GM18499 (cell line): Measurements from ENCODE around the gene ZNF382.
"Not testable (repeated sequence)": the region's sequence is repeated elsewhere in the genome, so short reads cannot be mapped to it uniquely, and the experiment has no call there.

Experiments used
- ATAC-seq: cut with Tn5 transposase; IDR thresholded peaks from one replicate; pipeline ENCODE4 v1.9.1; 2021; ENCODE audit warnings: moderate number of reproducible peaks; ENCODE audit not compliant: insufficient read depth, unreplicated experiment

The ZNF382 gene

DNA sequence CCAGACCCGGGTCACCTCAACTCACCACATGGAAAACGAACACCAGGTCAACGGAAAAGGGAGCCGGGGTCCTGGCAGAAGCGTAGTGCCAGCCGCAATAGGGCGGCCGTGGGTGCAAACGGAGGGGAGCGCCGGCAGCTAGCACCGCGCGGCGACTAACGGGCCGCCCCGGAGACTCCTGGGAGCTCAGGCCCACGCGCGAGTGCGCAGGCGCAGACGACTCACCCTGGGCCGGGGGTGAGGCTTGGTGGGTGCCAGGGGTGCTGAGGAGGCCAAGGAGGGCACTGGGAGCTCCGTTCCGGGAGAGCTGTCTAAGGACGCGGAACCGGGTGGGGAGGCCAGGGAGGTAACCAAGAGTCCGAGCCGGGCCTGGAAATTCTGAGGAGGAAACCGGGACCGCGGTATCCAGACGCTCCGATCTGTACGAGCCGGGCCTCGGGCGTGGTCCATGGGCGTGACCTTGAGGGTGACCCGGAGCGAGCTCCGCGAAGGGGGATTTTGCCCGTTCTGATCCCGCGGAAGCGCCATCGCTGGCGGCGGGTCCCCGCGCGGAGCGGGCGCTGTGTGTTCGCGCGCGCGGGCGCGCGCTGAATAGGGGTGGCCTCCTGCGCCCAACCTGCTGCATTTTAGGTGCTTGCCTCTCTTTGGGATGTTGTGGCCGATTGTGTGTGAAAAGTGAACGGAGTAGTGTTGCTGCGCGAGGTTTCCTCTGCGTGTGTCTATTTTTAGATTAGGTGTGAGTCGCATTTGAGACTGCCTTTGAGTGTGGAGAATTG lies at the start of gene ZNF382:
Gene ZNF382 (plus strand): TSS at position 213 of the 776 bp plus-strand sequence. CDS start 4,602 bp downstream, outside the sequence.
- no peak for ATAC-seq

DNA sequence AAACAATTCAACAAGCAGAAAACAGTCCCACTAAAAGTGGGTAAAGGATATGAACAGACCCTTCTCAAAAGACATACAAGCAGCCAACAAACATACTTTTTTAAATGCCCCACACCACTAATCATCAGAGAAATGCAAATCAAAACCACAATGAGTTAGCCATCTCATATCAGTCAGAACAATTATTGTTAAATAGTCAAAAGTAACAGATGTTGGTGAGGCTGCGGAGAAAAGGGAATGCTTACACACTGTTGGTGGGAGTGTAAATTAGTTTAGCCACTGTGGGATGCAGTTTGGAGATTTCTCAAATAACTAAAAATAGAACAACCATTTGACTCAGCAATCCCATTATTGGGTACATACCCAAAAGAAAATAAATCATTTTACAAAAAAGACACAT lies 40.7 kb upstream of the ZNF382 start:
- no peak for ATAC-seq

DNA sequence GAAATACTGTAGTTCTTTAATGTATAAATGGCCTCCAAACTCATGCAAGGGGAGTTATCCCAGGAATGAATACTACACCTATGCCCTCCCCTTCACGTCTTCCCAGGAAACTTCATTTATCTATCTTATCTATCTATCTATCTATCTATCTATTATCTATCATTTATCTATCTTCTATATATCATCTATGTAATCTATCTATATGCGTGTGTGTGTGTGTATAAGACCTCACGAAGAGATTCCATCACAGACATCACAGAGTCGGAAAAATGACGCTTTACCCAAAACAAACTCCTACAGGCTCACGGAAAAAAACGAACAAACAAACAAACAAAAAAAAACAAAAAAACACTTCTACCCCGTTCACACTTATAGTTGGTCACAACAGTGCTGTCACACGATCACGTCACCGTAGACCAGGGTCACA lies 32.5 kb upstream of the ZNF382 start:
- no peak for ATAC-seq

DNA sequence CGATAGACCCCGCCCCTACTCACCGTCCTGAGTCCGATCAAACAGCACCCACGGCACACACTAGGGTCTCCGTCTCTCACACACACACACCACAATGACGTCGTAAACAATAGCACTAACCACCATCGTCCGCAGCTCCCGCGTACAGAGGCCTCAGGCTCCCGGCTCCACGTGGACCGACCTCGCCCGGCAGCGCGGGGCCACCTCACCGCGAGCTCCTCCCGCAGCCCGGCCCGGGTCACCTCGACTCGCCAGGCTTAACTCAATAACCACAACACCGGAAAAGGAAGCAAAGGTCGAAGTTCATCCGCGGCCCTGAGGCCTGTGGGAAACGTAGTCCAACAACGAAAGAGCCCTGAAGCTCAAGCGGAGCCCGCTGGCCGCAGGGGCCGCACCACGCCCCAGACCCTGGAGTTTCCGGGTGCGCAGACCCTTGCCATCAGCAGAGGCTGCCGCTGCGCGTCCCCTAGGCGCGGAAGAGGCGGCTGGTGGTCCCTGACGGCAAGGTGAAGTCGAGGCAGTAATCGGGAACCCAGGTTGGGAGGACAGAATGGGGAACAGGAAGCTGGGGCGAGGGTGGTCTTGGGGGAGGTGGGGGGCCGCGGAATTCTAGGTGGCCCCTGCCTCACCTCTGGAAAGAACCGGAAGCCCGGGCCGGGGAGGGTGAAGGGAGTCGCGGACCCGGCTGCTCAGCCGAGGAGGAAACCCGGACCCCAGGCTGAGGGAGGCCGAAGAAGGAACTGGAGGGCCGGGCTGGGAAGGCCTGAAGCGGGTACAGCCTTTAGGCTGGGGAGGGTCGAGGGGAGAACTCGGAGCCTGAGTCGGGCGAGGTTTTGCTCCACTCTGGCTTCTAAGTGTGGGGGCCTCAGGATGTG lies 31.9 kb upstream of the ZNF382 start, which contains the start of gene ZNF529:
Gene ZNF529 (minus strand): TSS at position 273 of the 875 bp plus-strand sequence. CDS start 946 bp downstream, outside the sequence.
- peak; percentile 61 for ATAC-seq

DNA sequence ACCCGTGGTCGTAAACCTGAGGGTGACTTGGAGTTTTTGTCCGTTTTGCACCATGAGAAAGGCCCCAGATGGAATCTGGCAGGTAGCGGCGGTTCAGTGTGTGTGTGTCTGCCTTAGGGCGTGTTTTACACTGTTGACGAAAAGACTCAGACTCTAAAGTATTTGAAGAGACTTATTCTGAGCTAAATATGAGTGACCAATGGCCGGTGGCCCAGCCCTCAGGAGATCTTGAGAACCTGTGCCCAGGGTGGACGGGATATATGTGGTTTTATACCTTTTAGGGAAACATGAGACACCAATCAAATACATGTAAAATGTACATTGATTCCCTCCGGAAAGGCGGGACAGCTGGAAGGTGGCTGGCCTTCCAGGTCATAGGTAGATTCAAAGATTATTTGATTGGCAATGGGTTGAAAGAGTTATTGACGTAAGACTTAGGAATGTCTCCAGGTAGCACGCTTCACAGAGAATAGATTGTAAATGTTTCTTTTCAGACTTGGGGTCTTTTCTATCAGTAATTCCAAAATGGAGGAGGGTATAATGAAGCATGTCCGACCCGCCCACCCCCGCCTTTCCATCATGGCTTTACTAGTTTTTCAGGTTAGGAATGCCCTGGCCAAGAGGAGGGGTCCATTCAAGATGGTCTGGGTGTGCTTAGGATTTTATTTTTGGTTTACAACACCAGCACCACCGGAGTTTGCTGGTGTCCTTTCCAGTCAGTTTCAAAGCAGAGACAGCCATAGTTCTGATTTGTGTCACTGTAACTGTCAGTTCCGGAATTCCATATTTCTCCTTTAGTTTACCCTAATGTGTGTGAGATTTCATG lies 31.0 kb upstream of the ZNF382 start:
- ATAC-seq, result no peak

DNA sequence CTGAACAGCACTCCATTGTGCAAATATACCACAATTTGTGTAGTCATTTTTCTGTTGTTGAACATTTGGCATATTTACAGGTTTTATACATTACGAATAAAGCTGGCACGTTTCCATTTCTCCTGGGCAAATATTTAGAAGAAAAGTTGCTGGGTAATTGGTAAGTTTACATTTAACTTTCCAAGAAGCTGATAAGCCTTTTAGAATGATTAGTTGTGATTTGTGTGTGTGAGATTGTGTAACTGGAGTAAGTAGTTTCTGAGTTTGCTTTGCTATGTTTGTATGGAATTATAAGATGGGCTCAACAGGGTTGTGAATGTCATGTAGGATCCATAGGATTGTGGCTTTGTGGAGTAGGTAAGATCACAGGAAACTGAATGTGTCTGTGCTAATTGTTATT lies 30.4 kb upstream of the ZNF382 start:
- ATAC-seq, result no peak

DNA sequence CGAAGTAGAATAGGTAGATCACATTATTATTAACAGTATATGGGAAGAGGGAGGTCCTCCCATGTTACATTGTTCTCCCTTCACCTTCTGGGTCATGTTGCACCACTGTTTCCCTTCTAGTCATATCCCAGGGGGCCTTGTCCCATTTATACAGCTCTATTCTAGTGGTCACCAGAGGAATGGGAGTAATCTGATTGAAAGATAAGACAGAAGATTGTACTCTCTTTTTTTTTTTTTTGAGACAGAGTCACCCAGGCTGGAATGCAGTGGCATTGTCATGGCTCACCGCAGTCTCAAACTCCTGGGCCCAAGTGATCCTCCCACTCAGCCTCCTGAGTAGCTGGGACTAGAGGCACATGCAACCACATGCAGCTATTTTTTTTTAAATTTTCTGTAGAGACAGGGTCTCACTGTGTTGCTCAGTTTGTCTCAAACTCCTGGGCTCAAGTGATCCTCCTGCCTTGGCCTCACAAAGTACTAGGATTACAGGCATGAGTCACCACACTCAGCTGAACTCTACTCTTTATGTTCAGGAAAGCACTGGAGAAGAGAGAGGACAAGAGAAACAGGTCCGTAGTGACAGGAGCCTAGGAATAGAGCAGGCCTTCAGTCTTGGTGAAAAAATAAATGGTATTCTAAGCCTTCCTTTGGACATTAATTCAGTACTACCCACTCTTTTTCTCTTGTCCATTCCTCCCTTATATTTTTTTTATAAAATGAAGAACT lies 27.7 kb upstream of the ZNF382 start:
- ATAC-seq, result no peak

DNA sequence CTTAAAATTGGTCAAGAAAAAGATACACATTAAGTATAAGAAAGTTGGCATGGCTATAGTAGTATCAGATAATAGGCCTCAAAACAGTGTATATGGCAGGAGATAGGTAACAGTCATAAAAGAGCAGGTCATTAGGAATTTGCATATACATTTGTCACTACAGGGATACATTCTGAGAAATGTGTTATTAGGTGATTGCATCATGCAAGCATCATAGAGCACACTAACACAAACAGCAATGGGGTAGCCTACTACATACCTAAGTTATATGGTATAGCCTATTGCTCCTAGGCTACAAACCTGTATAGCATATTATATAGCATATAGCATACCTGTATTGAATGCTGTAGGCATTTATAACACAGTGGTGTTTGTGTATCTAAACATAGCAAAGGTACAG lies 25.9 kb upstream of the ZNF382 start:
- ATAC-seq, result no peak

DNA sequence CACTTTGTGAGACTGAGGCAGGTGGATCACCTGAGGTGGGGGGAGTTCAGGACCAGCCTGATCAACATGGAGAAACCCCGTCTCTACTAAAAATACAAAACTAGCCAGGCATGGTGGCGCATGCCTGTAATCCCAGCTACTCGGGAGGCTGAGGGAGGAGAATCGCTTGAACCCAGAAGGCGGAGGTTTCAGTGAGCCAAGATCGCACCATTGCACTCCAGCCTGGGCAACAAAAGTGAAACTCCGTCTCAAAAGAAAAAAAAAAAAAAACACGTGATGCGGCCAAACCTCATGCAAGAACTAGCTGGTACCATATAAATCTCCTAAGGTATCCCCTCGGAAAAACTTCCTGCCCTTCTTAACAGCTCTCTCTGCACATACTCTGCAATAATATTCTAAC lies 2.4 kb upstream of the ZNF382 start:
- not testable (repeated sequence) for ATAC-seq

DNA sequence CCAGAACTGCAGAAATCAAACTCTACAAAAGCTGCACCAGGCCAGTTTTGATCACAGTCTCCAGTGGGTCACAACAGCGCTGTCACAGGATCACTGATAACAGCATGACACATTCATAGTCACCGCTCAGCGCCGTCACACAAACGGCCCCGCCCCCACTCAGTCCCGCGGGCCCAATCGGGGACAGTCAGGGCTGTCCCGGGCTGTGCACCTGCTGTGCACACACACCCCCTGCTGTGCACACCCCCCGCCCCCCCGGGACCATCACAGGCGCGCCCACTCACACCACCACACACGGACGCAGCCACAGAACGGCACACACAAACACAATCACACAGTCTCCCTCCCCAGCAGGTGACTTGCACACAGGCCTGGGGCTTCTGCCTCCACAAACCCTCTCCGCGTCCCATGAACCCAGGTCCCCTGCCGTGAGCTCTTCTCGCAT lies 435 bp upstream of the ZNF382 start:
- ATAC-seq, result peak; percentile 50

DNA sequence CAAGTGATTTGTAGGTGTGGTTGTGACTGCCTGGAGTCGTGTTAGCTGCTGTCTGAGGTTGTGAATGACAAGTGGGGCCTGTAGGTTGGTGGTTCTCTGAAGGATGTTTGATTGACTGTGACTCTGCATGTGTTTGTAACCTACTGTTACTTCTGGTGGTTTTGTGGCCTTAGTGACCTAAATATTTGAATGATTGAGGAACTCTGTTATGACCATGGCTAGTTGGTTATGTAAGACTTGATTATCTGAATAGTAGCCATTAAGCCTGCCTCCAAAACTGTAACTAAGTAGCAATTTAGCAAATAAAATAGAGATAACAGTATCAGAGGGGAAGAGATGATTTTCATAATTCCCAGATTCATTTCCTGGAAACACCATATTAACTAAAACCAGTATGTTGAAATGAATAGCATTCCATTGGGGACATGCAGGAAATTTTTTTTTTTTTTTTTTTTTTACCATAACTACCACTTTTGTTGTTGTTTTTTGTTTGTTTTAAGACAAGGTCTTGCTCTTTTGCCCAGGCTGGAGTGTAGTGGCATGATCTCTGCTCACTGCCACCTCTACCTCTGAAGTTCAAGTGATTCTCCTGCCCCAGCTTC lies 865 bp downstream of the ZNF382 start:
- ATAC-seq, result no peak

DNA sequence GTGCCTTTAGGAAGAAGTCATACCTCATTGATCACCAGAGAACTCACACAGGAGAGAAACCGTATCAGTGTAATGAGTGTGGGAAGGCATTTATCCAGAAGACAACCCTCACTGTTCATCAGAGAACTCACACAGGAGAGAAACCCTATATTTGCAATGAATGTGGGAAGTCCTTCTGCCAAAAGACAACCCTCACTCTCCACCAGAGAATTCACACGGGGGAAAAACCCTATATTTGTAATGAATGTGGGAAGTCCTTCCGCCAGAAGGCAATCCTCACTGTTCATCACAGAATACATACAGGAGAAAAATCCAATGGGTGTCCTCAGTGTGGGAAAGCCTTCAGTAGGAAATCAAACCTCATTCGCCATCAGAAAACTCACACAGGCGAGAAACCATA lies 21.9 kb downstream of the ZNF382 start:
- ATAC-seq, result no peak

DNA sequence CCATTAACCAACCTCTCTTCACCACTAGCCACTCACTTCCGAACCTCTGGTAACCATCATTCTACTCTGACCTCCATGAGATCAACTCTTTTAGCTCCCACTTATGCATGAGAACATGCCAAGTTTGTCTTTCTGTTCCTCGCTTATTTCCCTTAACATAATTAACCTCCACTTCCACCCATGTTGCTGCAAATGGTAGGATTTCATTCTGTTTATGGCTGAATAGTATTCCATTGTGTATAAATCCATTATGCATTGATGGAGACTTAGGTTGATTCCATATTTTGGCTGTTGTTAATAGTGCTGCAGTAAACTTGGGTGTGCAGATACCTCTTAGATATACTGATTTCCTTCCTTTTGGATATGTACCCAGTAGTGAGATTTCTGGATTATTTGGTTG lies 30.2 kb downstream of the ZNF382 start:
- ATAC-seq, result no peak

DNA sequence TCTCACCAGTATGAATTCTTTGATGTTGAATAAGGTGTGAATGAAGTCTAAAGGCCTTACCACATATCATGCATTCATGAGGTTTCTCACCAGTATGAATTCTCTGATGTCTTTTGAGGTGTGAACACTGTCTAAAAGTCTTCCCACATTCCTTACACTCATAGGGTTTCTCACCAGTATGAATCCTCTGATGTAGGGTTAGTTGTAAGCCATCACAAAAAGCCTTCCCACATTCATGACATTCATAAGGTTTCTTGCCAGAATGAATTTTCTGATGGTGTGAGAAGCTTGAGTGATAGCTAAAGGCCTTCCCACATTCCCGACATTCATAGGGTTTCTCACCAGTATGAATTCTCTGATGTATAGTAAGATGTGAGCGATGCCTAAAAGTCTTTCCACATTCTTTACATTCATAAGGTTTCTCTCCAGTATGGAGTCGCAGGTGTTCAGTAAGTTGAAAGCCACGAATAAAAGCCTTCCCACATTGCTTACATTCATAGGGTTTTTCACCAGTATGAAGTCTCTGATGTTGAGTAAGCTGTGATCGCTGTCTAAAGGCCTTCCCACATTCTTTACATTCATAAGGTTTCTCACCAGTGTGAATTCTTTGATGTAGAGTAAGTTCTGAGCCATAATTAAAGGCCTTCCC lies 33.9 kb downstream of the ZNF382 start:
- no peak for ATAC-seq

DNA sequence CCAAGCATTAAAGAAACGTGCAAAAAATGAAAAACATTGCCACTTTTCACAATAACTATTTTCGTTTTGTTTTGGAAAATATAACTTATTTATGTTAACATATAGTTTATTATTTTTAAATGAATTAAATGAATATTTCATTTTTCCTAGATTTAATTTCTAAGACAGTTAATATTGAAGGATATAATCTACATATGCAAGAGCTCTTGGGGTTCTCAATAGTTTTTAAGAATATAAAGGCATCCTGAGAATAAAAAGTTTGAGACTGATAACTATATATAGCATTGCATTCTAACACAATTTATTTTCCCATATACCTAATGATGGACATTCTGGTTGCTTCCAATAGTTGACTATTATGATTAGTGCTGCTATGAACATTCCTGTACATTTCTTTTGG lies 41.6 kb downstream of the ZNF382 start:
- no peak for ATAC-seq

DNA sequence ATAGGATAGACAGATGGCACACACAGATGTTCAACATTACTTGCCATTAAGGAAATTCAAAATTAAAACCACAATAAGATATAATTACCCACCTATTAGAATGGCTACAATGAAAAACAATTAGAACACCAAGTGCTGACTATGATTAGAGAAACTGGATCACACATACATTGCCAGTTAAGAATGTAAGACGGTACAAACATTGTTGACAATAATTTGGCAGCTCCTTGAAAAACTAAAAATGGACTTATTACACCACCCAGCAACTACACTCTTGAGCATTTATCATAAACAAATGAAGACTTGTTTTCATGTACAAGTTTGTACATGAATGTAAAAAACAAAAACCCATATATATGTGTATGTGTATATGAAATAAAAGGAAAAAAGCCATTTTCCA lies 47.8 kb downstream of the ZNF382 start:
- no peak for ATAC-seq

DNA sequence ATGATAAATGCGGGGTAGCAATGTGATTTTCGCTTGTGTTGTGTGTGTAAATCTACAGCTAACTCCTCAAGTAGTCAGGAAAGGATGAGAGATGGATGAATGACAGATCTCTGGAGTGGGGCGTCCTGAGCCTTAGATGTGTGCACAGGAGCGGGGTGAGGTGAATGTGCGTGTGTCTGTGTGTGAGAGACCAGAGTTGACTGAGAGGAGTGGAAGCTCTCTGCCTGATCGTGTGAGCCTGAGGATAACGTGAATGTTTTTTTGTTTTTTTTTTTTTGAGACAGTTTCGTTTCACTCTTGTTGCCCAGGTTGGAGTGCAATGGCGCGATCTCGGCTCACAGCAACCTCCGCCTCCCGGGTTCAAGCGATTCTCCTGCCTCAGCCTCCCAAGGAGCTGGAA lies 60.7 kb downstream of the ZNF382 start:
- ATAC-seq, result no peak

DNA sequence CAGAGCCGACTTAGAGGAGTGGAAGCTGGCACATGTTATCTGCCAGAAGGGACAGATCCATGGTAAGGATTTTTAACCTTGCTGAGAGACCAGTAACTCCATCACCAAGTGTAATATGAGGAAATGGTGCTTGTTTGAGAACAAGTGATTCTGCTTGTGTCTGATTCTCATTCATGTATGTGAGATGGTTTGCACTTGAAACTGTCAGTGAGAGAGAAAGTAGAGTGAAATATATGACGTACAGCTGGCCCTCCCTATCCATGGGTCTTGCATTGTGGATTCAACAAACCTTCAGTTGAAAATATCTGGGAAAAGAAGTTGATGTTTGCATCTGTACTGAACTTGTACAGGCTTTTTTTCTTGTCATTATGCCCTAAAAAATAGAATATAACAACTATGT lies 63.5 kb downstream of the ZNF382 start:
- ATAC-seq, result no peak

DNA sequence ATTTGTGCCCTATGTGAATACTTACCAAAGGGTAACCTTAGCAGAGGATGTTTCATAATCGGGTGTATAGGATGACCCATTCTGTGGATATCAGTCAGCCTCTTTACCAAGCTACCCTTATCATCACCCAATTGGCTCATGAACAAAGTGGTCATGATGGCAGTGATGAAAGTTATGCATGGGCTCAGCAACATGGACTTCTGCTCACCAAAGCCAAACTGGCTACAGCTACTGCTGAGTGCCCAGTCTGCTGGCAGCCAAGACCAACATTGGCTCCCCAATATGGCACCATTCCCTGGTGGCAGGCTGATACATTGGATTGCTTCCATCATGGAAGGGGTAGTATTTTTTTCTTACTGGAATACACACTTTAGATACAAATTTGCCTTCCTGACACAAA lies 67.3 kb downstream of the ZNF382 start:
- ATAC-seq, result no peak
